Medulla oblongata (tissue), 1 donor: ENCODE results near the gene PEX10.

Experiments
- DNase-seq: peaks from one replicate; pipeline ENCODE4 v3.0.0-alpha.2; 2015; ENCODE audit errors: extremely low spot score

The PEX10 gene

GRCh38 chr1:2404890-2405511 lies 7.4 kb downstream of the PEX10 start:
- no peak for DNase-seq

- no peak for DNase-seq
Measured at GRCh38 chr1:2404142-2404889, 8.0 kb downstream of the PEX10 start.

GRCh38 chr1:2403273-2403672 lies 9.1 kb downstream of the PEX10 start:
- no peak for DNase-seq

- DNase-seq, result no peak
Measured at GRCh38 chr1:2402420-2402819, 9.9 kb downstream of the PEX10 start.

- no peak for DNase-seq
Measured at GRCh38 chr1:2400950-2401649, 11.3 kb downstream of the PEX10 start.

GRCh38 chr1:2400576-2400909 lies 11.8 kb downstream of the PEX10 start:
- DNase-seq, result no peak

GRCh38 chr1:2399890-2400575 lies 12.3 kb downstream of the PEX10 start:
- no peak for DNase-seq

- no peak for DNase-seq
Measured at GRCh38 chr1:2398871-2399270, 13.5 kb downstream of the PEX10 start.

GRCh38 chr1:2397007-2397679 lies 15.2 kb downstream of the PEX10 start:
- DNase-seq, result no peak

GRCh38 chr1:2396476-2396875 lies 15.9 kb downstream of the PEX10 start:
- DNase-seq, result no peak

- no peak for DNase-seq
Measured at GRCh38 chr1:2396059-2396458, 16.3 kb downstream of the PEX10 start.

- no peak for DNase-seq
Measured at GRCh38 chr1:2395245-2395644, 17.1 kb downstream of the PEX10 start.

- DNase-seq, result no peak
Measured at GRCh38 chr1:2394761-2395160, 17.6 kb downstream of the PEX10 start.

GRCh38 chr1:2394220-2394619 lies 18.1 kb downstream of the PEX10 start:
- no peak for DNase-seq

GRCh38 chr1:2393471-2393877 lies 18.9 kb downstream of the PEX10 start:
- no peak for DNase-seq

- no peak for DNase-seq
Measured at GRCh38 chr1:2392686-2393085, 19.7 kb downstream of the PEX10 start.

GRCh38 chr1:2391931-2392509 lies 20.3 kb downstream of the PEX10 start:
- DNase-seq, result no peak

- DNase-seq, result peak; percentile 99
Measured at GRCh38 chr1:2391041-2391930, 21.1 kb downstream of the PEX10 start, which contains the start of the genes MORN1 and RER1. Gene MORN1, minus strand, starts transcription at chr1:2391554. Its CDS starts 21 bp downstream, at chr1:2391533. Gene RER1, plus strand, starts transcription at chr1:2391841. Its CDS starts 3,950 bp downstream, at chr1:2395791.

GRCh38 chr1:2389644-2390043 lies 22.7 kb downstream of the PEX10 start:
- no peak for DNase-seq
